DMS153 treated with DMSO at 0.1 percent for 48 hours (cell line): ENCODE data around the gene UGT3A2.

ENCODE experiments used
- DNase-seq: peaks from one replicate; lab custom pipeline; 2025; ENCODE audit not compliant: unreplicated experiment; lab: John Stamatoyannopoulos, UW

The UGT3A2 gene

GRCh38 chr5:36013182-36013581 lies 53.5 kb downstream of the UGT3A2 start:
- DNase-seq, result no peak

- no peak for DNase-seq
Measured at GRCh38 chr5:36009698-36010097, 57.0 kb downstream of the UGT3A2 start.

GRCh38 chr5:36007366-36007765 lies 59.3 kb downstream of the UGT3A2 start:
- DNase-seq, result no peak

DNA sequence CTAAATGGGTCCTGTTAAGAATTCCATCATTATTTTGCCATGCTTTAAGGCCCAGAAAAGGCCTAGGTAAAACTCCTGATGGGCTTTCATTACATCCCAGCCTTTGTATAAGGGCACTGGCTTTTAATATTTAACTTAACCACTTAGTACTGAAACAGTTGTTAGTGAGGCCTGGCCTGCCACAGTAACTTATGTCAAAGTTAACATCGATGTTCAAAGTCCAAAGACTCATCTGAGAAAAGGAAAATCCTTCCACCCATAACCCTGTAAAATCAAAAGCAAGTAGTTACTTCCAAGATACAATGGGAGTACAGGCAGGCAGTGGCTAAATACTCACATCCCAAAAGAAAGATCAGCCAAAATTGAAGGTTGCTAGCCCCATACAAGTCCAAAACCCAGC lies 60.5 kb downstream of the UGT3A2 start:
- DNase-seq, result no peak

- no peak for DNase-seq
Measured at GRCh38 chr5:36001032-36001431, 65.7 kb downstream of the UGT3A2 start.

DNA sequence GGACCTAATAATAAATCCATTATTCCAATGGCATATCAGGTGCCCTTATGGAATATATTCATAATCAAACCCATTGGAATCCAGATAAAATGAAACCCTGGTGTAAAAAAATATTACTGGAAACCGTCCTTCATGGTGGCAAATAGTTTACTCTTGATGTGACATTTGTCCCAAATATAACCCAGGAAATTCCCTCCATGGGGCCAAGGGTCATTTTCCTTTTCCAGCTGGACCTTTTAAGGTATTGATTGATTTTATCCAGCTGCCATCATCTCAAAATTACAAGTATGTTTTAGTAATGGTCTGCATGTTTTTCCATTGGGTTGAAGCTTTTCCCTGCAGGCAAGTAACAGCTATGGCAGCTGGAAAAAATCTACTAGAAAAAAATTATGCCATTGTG lies 67.1 kb downstream of the UGT3A2 start:
- no peak for DNase-seq

GRCh38 chr5:35996076-35996475 lies 70.6 kb downstream of the UGT3A2 start:
- DNase-seq, result no peak

DNA sequence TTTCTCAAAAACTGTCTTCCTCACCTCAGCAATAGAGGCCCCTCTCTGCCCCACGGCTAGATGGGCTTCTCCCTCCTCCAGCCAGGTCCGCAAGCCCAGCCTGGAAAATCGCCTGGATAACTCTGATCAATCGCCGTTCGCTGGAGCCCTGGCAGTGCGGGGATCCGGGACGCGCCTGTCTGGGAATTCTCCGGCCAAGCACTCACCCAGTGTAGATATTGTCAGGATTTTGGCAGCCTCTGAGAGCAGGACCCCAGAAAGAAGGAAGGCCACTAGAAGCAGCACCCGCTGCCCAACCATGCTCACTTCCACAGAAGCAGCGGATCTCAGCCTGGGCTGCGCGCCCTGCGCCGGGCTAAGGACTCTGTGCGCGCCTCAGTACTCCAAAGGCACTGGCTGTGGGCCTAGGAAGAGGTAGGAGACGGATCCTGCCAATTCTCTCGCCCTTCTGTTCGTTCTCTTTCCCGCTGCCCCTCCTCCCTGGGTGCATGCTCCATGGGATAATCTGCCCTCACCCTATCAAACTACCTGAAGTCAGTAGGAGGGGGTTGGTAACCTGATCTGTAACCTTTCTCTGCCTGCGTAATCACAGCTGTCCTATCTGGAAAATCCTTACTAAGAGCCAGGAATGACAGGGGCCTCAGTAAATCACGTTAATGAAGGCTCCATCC lies 75.6 kb downstream of the UGT3A2 start, which contains the start of gene UGT3A1:
Gene UGT3A1 (minus strand): TSS at position 450 of the 671 bp plus-strand sequence. CDS start 150 bp downstream, at position 300.
- no peak for DNase-seq

DNA sequence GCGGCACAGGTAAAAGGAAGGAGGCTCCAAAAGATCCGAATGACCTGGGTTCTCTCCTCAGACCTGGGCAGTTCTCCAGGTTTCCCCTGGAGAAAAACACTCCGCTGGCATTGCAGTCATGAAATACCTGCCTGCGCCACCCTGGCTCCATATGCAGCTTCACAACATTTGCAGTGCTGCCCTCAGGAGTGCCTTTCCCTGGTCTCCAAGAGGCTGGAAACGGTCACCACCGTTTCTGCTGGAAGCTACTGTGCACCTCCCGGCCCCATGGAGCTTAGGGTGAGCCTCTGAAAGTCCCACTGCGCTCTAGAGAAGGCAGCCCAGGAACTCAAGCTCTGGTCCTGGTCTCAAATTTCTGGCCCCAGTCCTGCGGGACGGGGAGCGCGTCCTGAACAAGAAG lies 76.2 kb downstream of the UGT3A2 start:
- DNase-seq, result no peak

- no peak for DNase-seq
Measured at GRCh38 chr5:35988529-35988928, 78.2 kb downstream of the UGT3A2 start.

DNA sequence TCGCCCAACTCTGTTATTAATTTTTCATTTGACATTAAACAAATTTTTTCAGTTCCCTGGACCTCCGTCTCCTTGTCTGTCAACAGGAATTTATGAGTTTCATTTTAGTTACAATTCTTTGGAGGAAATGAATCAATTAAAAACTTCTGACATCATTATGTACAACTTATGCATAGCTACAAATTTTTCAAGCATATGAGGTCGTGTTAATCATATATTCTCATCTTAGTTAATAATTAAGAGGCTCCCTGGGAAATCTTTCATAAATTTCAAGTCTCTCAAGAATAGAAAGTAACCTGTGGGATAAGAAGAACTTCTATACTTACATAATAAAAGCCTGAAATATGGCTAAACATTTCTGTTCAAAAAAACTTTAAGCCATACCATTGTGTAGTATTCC lies 78.9 kb downstream of the UGT3A2 start:
- DNase-seq, result no peak
